GM21447 (cell line): ENCODE measurements around the gene IWS1.
"Not testable (repeated sequence)": the region's sequence is repeated elsewhere in the genome, so short reads cannot be mapped to it uniquely, and the experiment has no call there.

Experiments
- ATAC-seq: cut with Tn5 transposase; IDR thresholded peaks from one replicate; pipeline ENCODE4 v1.9.1; 2021; ENCODE audit not compliant: unreplicated experiment

Gene IWS1

DNA sequence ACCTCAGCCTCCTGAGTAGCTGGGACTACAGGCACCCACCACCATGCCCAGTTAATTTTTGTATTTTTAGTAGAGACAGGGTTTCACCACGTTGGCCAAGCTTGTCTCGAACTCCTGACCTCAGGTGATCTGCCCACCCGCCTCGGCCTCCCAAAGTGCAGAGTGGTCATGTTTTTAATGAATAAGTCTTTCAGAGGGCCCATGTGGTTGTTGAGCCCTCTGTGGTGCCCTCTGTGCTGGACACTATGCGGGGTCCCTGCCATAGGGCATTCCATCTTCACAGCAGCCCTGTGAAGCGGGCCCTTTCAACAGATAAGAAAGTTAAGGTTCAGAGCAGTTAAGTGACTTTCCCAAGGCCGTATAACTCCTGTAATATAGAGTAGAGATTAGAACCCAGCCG lies 35.1 kb upstream of the IWS1 start:
- no peak for ATAC-seq

DNA sequence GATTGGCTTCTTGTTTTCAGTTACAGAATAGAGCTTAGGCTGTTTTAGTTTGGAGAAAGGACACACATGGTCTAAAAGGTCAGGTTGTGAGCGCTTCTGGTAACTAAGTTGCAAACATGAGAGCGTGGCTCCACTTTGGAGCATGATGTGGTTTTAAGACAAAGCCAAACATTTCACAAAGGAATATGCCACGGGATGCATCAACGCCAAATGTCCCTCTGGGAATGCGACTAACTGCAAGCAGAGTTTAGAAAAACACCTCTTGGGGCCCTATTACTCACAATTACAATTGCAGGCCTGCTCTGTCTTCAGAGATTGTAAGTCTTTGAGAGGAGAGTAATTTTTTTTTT lies 34.6 kb upstream of the IWS1 start:
- no peak for ATAC-seq

DNA sequence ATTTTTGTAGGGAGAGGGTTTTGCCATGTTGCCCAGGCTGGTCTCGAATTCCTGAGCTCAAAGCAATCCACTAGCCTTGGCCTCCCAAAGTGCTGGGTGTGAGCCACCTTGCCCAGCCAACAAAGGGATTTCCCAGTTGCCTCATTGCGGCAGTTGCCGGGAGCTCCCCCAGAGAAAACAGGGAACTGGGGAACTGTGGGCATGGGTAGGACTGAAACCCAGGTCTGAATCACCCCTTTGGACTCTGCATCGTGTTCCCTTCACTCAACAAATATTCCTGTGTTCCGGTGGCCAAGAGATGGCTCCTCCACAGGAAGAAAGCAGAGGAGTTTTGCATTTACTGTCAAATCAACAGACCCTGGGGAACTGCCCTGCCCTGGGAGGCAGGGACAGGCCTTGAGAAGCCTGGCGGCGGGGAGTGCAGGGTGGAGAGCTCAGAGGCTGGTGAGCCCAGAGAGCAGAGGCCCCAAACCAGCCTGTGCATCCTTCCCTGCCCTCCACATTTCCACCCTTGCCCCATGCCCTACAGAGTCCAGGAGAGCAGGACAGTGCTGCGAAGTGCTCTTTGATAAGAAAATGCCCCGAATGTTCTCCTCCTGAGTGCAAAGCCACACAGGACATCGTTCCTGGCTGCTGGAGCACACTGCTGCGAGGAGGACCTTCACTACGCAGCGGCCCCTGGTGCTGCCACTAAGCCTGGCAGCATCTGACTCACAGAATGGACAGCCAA lies 34.1 kb upstream of the IWS1 start:
- no peak for ATAC-seq

DNA sequence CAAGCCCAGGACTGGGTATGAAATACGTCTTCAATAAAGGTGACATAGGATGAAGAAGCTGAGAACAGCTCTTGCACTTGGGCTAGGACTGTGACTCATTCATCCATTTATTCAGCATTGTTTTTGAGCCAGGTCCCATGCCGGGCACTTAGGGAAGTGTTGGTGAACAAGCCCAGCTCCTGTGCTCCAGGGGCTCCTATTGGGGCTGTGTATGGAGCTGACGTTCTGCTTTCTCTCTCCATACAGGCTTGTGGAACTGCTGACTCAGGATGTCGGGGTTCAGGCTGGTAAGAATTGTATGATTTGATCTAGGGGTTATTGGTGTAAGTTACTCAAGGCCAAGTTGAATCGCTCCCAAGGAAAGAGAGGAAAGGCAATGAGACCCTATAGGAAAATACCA lies 33.2 kb upstream of the IWS1 start:
- no peak for ATAC-seq

DNA sequence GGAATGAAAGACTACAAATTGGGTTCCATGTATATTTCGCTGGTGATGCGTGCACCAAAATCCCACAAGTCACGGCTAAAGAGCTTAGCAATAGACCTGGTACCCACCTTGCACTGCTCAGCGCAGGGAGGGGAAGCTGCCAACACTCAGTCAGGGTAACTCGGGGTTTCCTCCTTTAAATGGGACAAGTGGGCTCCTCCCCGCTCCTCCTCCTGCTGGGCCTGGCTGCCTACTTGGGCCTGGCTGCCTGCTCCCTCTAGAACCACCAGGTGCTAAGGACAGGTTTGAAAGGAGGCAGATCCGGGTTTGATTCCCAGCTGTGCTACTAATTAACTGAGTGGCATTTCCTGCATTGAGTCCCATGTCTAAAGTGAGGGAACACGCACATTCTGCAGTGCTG lies 32.6 kb upstream of the IWS1 start:
- no peak for ATAC-seq

DNA sequence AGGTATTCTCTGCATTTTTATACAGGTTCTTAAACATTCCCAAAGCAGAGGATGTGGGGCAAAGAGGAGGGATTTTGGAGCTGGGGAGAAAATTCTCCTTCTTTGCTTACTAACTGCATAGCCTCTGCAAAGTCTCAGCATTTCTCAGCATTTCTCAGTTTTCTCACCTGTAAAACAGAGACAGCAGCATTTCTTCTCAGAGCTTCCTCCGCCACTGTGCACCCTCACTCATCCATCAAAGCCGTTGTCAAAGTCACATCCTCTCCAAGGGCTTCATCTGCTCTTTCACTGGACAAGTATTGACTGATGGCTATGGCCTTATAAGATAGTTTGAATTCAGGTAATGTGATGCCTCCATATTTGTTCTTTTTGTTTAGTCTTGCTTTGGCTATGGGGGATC lies 26.6 kb upstream of the IWS1 start:
- ATAC-seq = no peak

DNA sequence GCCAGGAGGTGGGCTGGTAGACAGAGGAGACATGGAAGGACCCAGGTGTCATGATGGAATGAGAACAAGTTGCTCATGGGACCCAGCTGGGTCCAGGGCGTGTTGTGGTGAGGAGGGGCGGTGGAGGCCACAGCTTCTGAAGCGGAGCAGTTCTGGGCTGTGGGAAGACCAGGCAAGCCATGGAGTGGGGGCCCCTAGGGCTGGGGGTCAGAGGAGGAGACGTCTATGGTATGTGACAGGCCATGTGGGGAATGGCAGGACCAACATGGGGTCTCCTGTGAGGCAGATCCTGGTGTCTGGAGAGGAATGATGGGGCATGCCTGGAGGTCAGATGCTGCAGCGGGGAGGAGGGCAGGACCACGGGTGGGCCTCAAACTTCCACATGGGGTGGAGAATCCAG lies 26.0 kb upstream of the IWS1 start:
- no peak for ATAC-seq

DNA sequence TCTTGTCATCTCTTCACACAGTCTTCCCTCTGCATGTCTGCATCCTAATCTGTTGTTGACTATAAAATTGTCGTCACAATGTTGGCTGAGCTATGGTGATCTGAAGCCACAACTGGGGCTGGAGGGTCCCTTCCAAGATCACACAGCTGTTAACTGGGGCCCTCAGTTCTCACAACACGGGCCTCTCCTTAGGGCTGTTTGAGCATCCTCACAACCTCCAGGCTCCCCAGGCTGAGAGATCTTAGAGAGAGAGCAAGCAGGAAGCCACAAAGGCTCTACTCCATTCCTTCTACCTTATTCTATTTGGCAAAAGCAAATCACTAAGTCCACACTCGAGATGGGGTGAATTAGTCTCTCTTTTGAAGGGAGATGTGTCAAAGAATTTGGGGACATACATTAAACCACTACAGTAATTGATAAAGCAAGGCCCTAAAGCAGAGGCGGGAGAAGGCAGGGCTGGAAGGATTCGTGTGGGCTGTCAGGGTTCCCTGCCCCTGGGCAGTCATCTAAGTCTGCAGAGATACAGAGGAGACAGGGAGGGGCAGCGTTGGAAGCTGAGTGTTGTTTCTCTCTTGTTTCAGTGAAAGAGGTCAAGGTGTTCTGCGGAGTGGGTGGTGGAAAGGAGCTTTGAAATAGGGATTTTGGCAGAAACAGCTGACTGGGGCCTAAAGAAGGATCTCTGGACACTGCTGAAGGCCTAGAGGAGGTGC lies 25.1 kb upstream of the IWS1 start:
- ATAC-seq = no peak

DNA sequence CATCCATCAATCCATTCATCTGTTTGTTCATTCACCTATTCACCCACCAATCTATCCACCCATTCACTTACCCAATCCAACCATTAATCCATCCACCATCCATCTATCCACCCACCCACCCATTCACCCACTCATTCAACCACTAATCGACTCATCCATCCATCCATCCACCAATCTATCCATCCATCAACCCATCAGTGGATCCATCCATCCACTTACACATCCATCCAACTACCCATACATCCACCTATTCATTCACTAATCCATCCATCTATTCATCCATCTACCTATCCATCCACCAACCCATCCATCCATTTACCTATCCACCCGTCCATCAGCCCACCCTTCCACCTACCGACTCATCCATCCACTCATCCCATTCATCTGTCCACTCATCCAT lies 20.5 kb upstream of the IWS1 start:
- no peak for ATAC-seq

DNA sequence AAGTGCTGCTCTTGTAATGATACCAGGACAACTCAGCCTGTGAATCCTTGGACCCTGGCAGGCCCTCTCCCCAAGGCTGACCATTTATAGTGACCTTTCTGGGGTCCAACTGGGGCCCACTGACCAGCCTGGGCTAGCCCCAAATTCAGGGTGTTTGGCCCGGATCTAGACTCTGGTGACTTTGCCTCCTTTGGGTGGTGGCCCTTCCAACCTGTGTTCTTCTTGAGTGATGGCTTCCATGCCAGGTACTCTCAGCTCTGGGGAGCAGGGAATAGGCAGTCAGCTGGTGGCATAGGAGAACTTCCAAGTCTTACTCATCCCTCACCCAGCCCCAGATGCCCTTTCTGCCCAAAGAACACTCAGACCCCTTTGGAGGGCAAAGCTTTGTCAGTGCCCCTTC lies 19.5 kb upstream of the IWS1 start:
- ATAC-seq = no peak

DNA sequence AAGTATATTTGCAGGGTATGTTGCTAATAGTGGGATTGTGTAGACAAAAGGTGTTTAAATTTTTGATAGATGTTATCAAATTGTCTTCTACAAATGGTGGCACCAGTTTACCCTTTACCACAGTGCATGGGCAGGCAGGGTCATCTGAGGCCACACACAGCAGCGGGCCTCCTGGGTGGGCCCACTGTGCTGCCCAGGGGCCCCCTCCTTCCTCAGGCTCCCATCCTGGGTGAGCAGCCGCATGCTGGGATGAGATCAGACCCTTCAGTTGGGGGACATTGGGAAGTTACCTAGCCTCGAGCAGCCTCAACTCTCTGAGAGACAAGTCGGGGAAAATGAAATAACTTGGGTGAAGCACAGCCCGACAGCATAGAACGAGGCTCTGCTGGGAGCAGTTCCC lies 18.9 kb upstream of the IWS1 start:
- no peak for ATAC-seq

DNA sequence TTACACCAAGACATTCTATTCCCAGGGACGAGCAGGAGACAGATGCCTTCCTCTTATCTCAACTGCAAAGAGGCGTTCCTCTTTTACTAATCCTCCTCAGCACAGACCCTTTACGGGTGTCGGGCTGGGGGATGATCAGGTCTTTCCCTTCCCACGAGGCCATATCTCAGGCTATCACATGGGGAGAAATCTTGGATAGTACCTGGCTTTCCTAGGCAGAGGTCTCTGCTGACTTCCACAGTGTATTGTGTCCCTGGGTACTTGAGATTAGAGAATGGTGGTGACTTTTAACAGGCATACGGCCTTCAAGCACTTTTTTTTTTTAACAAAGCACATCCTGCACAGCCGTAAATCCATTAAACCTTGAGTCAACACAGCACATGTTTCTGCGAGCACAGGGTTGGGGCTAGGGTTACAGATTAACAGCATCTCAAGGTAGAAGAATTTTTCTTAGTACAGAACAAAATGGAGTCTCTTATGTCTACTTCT lies 16.8 kb upstream of the IWS1 start:
- ATAC-seq = not testable (repeated sequence)

DNA sequence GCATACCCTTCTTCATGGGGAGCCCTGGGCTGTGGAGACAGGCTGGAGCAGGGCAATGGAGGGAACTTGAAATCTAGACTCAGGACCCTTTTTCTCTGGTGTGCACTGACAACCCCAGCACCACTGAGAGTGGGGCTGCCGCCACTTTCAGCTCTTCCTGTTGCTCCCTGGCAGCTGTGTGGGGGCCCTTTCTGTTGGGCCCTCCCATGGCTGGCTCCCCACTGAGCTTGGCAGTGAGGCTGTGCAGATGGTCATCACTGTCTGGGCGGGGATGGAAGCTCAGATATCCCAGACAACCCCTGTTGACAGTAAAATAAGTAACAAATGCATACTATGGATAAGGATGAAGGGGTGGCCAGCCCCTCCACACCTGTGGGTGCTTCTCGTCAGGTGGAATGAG lies 15.9 kb upstream of the IWS1 start:
- no peak for ATAC-seq

DNA sequence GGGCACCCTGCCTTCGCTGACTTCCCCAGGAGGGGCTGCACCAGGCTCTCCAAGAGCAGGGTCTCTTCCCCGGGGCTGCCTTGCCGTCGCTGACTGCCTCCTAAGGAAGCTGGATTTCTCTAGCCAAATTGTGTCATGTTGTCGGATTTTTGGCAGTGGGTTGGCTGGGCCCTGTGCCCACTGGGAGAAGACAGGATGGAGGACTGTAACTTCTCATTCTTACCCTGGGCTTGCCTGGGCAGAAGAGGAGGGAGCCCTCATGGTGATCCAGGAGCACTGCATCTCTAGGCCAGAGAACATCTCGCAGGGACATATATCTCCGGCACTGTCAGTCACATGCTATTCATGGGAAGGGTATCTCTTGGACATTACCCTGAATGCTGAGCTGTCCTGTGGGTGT lies 15.5 kb upstream of the IWS1 start:
- ATAC-seq = no peak

DNA sequence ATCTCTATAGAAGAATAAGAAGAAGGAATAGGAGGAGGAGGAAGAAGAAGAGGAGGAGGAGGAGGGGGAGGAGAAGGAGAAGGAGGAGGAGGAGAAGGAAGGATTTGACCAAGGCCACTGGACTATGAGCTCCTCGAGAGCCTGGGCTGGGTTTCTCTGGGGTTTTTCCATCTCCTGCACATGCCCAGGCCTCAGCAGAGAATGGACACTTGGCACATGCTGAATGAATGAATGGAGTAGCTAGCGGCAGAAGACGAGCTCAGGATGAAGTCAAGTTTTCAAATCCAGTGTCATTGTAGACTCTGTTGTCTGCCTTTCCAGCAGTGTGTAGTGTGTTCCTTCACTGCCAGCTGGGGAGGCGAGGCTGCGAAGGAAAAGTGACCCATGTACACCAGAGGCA lies 11.4 kb upstream of the IWS1 start:
- ATAC-seq = no peak

DNA sequence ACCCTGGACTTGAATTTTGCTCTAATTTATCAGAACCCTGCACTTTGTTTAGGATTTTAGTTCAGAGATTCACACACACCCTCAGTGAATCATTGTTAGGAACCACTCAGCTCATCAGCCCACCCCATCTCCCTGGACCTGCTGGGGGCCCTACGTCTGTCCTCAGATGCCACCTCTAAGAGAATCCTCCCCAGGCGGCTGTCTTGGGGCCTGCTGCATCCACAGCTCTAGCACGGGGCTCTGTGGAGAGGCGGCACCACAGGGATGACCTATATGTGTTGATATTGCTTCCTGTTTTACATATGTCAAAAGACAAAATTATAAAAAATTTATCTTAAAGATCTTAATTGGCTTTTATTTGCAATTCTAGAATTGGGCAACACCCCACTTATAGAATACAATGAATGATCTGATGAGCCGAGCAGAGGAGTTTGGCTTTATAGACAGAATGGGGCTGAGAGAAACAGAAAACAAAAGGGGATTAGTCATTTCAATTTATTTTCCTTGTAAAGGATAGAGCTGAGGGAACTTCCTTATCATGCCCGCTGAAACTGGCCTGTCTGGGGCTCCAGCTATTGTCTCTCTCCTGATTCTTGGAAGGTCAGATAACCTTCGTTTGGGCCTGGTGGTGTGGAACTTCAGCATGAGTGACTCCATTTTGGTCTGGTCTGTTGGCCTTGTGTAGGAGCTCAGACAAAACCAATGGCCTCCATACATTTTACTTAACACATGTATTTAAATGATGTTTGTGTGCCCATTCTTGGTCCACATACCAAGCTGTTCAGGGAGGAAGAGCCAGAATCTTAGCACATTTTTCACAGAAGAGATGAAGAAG lies 10.6 kb upstream of the IWS1 start:
- ATAC-seq = no peak

DNA sequence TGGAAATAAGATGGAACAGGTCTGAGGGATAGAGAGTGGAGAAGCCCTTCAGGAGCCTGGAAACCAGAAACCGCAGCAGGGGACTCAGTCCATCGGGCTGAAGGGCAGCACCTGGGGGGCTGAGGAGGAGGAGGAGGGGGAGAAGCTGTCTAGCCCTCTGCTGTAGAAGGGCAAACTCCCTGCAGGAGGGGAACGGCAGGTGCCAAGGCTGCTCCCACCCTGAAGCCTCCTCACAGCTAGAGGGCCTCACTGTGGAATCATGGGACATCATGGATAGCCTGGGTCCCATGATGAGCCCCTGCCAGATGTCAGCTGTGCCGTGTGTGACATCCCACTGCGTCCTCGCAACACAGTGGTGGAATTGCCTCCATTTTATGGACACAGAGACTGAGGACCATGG lies 9.6 kb upstream of the IWS1 start:
- no peak for ATAC-seq

DNA sequence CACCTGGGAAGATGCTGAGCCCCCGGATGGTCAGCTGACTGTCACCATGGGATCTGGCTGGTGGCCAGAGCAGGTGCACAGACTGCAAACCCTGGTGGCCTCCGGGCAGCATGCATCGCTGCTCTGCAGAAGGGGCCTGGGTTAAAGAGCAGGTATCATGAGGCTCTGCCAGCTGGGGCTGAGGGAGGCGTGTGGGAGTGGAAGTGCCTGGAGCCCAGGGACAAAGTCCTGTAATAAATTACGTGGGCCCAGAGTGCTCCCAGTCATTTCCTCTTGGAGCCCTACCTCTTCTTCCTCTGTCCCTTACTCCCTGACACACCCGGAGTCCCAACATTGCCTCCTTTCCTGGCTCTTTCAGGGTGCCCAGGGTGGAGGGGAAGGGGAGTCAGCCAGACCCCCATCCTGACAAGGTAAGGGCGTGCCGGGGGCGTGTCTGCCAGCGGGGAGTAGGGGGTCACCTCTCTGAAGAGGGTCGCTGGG lies 9.2 kb upstream of the IWS1 start, which contains the start of gene MYO7B:
Gene MYO7B (plus strand): TSS at position 262 of the 480 bp plus-strand sequence. CDS start 24,040 bp downstream, outside the sequence.
- ATAC-seq = no peak

DNA sequence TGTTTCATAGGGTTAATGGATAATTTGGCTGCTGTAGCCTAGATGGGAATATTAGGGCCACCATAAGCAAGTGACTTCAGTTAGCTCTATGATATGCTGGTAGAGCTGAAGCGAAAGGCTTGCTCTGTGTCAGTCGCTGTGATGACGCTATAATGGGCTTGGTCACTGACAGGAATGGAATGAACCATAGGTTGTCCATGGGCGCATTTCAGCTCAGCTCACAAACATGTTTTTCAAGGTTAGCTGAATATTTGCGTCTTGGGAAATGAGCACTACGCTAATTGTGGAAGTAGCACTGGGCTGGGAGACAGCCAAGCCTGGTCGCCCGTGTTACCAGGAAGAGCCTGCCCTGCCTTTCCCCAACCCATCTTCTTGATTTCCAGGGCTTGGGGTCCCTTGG lies 6.0 kb upstream of the IWS1 start:
- no peak for ATAC-seq

DNA sequence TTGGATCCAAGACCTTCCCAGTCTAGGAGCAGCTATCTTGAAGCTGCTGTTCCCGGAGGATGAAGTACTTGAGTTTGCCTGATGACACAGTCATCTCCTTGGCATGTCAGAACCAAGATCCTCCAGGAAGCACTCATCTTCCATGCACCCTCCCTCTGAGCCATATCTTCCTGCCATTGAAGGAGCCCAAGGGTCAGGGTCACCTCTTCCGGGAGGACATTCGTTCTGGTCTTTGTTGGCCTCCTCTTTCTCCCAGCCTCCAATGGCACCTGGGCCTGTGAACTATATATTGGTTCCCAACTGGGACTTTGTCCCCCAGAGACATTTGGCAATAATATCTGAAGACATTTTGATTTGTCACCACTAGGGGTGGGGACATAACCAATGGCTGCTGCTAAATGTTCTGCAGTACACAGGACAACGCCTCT lies 4.9 kb upstream of the IWS1 start:
- no peak for ATAC-seq

DNA sequence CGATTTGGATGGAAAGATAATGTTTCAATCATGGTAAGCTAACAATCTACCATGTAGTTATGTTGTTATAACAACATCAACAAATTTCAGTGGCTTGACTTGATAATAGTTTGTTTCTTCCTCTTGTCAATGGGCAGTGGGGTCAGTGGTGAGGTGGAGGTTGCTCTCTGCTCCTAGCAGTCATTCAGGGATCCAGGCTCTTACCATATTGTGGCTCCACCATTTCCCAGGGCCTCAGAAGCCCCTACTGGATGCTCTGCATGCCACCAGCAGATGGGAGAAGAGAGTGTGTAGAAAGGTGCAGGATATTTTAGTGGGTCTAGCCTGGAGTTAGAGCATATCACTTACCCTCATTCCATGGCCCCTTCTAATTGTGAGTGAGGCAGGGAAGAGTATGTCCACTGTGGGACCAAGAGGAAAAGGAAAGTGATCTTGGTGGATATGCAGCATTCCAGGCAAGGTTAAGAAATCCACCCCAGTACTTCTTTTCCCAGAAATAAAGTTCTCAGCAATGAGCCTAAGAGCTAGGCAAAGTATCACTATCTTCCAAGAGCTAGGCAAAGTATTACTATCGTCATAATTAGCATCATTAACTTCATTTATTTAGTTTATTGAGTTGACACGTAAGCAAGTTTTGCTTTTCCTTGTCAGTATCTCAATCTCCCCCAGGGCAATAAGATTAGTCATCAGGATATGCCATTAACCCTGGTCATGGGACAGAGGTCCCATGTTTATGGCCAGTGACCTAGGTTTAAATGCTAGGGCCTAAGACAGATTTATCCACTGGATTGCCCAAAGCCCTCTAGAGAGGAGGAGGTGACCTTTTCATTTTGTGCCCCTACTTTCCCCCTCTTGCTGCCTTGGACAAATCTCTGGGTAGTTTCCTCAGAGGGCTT lies 4.2 kb upstream of the IWS1 start:
- no peak for ATAC-seq
